GM13976 (cell line): ENCODE data around the gene METTL1.
A peak's percentile ranks its signal among the peaks of the same experiment; 100 is the strongest.

Experiments used
- DNase-seq: peaks from one replicate; pipeline ENCODE4 v3.0.0; 2012; ENCODE audit warnings: low spot score
- CTCF ChIP-seq: IDR thresholded peaks from 2 replicates; pipeline ENCODE4 v1.5.1; 2012; ENCODE audit warnings: borderline replicate concordance, mild to moderate bottlenecking; ENCODE audit not compliant: insufficient read depth; ENCODE audit errors: extremely low read depth, missing control alignments, control extremely low read depth
- in situ Hi-C: fragments of 300-500 bp; cut with MboI; formaldehyde crosslinking; loops from one replicate; pipeline ENCODE4 v1.12.0; 2022; ENCODE audit warnings: low sequenced_read_pairs, mixed read lengths, inconsistent platforms; ENCODE audit not compliant: unreplicated experiment

The METTL1 gene

GRCh38 chr12:57765003-57765697 is 6.8 kb downstream of the METTL1 start:
- in situ Hi-C loops: no loop called here
- peak; percentile 53 for TF ChIP-seq CTCF
- peak; percentile 72 for DNase-seq

DNA sequence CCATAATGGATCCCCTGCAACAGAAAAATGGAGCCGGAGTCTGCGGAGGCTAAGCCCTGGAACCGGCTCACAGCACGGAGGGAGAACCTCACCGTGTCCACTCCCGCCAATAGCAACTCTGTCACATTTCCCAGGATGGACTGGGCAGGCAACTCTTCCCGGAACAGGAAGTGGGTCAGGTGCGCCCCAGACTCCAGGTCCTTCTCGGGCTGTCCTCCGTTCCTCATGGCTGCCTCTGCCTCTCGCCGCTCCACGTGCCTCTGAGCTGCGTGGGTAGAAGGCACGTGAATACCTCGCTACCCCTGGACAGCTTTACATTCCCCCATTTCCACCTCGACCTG is 7.3 kb downstream of the METTL1 start:
- in situ Hi-C loops: no loop called here
- DNase-seq: no peak
- no peak for TF ChIP-seq CTCF

- no peak for DNase-seq
- in situ Hi-C loops: no loop called here
- no peak for TF ChIP-seq CTCF
Observed at GRCh38 chr12:57763881-57764661, 7.8 kb downstream of the METTL1 start.

GRCh38 chr12:57762463-57762862 is 9.4 kb downstream of the METTL1 start:
- DNase-seq: no peak
- in situ Hi-C loops: no loop called here
- TF ChIP-seq CTCF: no peak

DNA sequence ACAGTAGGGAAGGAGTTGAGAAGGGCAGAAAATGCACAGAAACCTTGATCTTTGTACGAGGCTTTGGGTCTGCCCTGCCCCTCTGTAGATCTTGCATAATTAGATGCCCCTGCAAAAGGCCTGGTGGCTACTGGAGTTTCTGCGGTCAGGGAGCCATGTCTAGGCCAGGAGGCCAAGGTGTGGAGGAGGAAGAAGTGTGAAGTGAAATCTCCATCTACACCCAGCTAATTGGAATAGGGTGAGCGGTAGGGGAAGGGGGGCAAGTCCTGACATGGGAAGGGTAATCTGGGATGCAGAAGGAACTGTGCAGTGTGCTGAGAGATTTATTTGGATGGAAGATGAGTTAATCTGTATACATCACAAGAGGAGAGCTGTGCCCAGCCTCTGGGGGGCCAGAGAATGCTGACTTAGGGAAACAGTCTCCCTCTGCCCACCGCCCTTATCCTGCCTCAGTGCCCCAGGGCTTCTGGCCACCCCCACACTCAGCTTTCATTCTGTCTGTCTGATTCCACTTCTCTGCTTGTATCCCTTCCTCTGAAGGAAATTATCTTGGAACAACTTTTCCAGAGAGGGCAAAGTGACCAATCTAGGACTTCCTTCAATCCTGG is 10.4 kb downstream of the METTL1 start:
- no peak for DNase-seq
- no peak for TF ChIP-seq CTCF
- in situ Hi-C loops: no loop called here

- no peak for DNase-seq
- TF ChIP-seq CTCF: no peak
- in situ Hi-C loops: no loop called here
Observed at GRCh38 chr12:57760347-57760982, 11.4 kb downstream of the METTL1 start.
